OCI-LY7 (cell line): ENCODE data around the gene UHRF1. TPM values are rescaled to one million over a fixed set of nuclear protein-coding genes. Genes with fewer than 3 reads are reported as not detected.

Source experiments
- BruUV-seq: library from RNA; stranded (reverse); fragments of 400-500 nt; replicated peaks from 2 replicates; lab custom pipeline; 2021; lab: Mats Ljungman, UMichigan
- CTCF ChIA-PET: fragments of 300-600 bp; sonication (Branson Sonifier 250); formaldehyde crosslinking; loops from one replicate; lab custom pipeline; 2022; ENCODE audit warnings: antibody characterized with exemption; ENCODE audit not compliant: unreplicated experiment; lab: Charles Lee
- POLR2A ChIA-PET: fragments of 300-600 bp; sonication (Branson Sonifier 250); formaldehyde crosslinking; loops from one replicate; lab custom pipeline; 2022; ENCODE audit warnings: antibody characterized with exemption; lab: Charles Lee
- DNase-seq: peaks from one replicate; pipeline ENCODE4 v3.0.0-alpha.2; 2015; ENCODE audit warnings: low spot score
- H2AFZ ChIP-seq: fragments of 200-600 bp; sonication (generic), shearing (Covaris generic); 2 replicates; pipeline ENCODE4 v1.6.1; 2014; ENCODE audit warnings: mild to moderate bottlenecking, antibody characterized with exemption, low read length, moderate library complexity
- H3K27ac ChIP-seq: fragments of 200-600 bp; sonication (generic); 2 replicates; pipeline ENCODE4 v1.5.1; 2014; ENCODE audit warnings: mixed run types, low read depth, mild to moderate bottlenecking, moderate library complexity, low read length, inconsistent platforms; ENCODE audit not compliant: poor library complexity, severe bottlenecking
- H3K36me3 ChIP-seq: fragments of 200-600 bp; sonication (generic); 2 replicates; pipeline ENCODE4 v1.6.1; 2014; ENCODE audit warnings: mild to moderate bottlenecking, antibody characterized with exemption, low read length, moderate library complexity, mixed read lengths; ENCODE audit not compliant: insufficient read depth
- H3K4me1 ChIP-seq: fragments of 200-600 bp; sonication (generic); 2 replicates; pipeline ENCODE4 v1.5.1; 2014; ENCODE audit warnings: mild to moderate bottlenecking, low read length; ENCODE audit not compliant: insufficient read depth, poor library complexity, severe bottlenecking
- H3K4me2 ChIP-seq: fragments of 200-600 bp; sonication (generic); 2 replicates; pipeline ENCODE4 v1.6.1; 2014; ENCODE audit warnings: mild to moderate bottlenecking, low read length
- H3K4me3 ChIP-seq: fragments of 200-600 bp; sonication (generic); 2 replicates; pipeline ENCODE4 v1.5.1; 2014; ENCODE audit warnings: mild to moderate bottlenecking, low read depth, low read length; ENCODE audit not compliant: poor library complexity, severe bottlenecking
- H3K79me2 ChIP-seq: fragments of 200-600 bp; sonication (generic); 2 replicates; pipeline ENCODE4 v1.6.1; 2016; ENCODE audit warnings: low read depth, mild to moderate bottlenecking, low read length, moderate library complexity, mixed read lengths; ENCODE audit not compliant: insufficient read depth
- H3K9me2 ChIP-seq: fragments of 200-600 bp; sonication (generic); 2 replicates; pipeline ENCODE4 v1.6.1; 2016; ENCODE audit warnings: mild to moderate bottlenecking, low read length, mixed read lengths; ENCODE audit not compliant: insufficient read depth
- H3K9me3 ChIP-seq: fragments of 200-600 bp; sonication (generic); 2 replicates; pipeline ENCODE4 v1.6.1; 2014; ENCODE audit warnings: mild to moderate bottlenecking, mixed run types, low read length, mixed read lengths
- H4K20me1 ChIP-seq: fragments of 200-600 bp; sonication (generic); 2 replicates; pipeline ENCODE4 v1.6.1; 2014; ENCODE audit warnings: mild to moderate bottlenecking, antibody characterized with exemption, low read length, moderate library complexity, mixed read lengths; ENCODE audit not compliant: insufficient read depth
- EZH2phosphoT487 ChIP-seq: fragments of 200-600 bp; sonication (generic); IDR thresholded peaks from 2 replicates; pipeline ENCODE4 v1.6.1; 2018; ENCODE audit warnings: low read depth, borderline replicate concordance, mild to moderate bottlenecking, mixed run types, antibody characterized with exemption, low read length, moderate library complexity, mixed read lengths
- intact Hi-C: fragments of 100-400 bp; cut with micrococcal nuclease; formaldehyde crosslinking; loops from one replicate; pipeline ENCODE4 v1.10.0; 2022; ENCODE audit not compliant: unreplicated experiment
- total RNA-seq, 2 experiments: library from RNA; depleted of rRNA in 1 of 2; stranded (reverse); fragments of >200 nt in 1 of 2; shearing (Covaris generic) in 1 of 2; gene quantifications; 2 replicates each; pipeline ENCODE4 v1.2.3, GENCODE V29; 2014 to 2022
- TF ChIP-seq, protein P1 (sequence below): fragments of 200-600 bp; sonication (generic); conservative IDR thresholded peaks from 2 replicates; pipeline ENCODE4 v1.5.1; 2014; ENCODE audit warnings: mild to moderate bottlenecking, antibody characterized with exemption, low read length, moderate library complexity, mixed read lengths

Gene UHRF1
- total RNA-seq, 2 experiments from 2014 or later: 141 to 186 TPM

DNA sequence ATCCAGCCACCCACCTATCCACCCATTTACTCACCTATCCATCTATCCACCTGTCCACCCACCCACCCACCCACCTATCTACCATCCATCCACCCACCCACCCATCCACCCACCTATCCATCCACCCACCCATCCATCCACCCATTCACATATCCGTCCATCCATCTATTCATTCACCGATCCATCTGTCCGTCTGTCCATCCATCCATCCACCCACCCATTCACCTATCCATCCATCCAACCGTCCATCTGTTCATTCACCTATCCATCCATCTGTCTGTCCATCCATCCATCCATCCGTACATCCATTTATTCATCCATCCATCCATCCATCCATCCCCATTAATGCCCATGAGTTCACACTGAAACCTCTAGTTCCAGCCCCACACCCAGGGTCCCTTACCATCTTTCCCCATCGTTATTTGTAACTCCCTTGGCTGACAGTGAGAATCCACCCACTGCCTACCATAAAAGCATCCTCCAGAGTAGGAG lies 90.9 kb downstream of the UHRF1 start:
- Histone ChIP-seq H3K36me3 (no peaks in the 10 kb centered on the region), H3K4me3 (no peak overlapping the region), H2AFZ (no peak overlapping the region), H3K4me1 (no peaks in the 10 kb centered on the region), H3K79me2 (no peaks in the 10 kb centered on the region), H4K20me1 (no peaks in the 10 kb centered on the region), H3K27ac (no peak overlapping the region), H3K4me2 (no peak overlapping the region), H3K9me2 (no peaks in the 10 kb centered on the region), H3K9me3 (no peaks in the 10 kb centered on the region)
- TF ChIP-seq, protein P1, sequence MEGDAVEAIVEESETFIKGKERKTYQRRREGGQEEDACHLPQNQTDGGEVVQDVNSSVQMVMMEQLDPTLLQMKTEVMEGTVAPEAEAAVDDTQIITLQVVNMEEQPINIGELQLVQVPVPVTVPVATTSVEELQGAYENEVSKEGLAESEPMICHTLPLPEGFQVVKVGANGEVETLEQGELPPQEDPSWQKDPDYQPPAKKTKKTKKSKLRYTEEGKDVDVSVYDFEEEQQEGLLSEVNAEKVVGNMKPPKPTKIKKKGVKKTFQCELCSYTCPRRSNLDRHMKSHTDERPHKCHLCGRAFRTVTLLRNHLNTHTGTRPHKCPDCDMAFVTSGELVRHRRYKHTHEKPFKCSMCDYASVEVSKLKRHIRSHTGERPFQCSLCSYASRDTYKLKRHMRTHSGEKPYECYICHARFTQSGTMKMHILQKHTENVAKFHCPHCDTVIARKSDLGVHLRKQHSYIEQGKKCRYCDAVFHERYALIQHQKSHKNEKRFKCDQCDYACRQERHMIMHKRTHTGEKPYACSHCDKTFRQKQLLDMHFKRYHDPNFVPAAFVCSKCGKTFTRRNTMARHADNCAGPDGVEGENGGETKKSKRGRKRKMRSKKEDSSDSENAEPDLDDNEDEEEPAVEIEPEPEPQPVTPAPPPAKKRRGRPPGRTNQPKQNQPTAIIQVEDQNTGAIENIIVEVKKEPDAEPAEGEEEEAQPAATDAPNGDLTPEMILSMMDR: no peak
- no peak for TF ChIP-seq EZH2phosphoT487
- DNase-seq: no peak
- ChIA-PET CTCF (no interaction called here), POLR2A (no interaction called here)
- intact Hi-C loops: no loop called here
- no TSS peak for BruUV-seq

- intact Hi-C loops: loop anchor here (1.0 kb wide), 1 partner anchor 30 kb away; no protein-coding TSS in a partner anchor
- Histone ChIP-seq H3K9me2 (no peaks in the 10 kb centered on the region), H3K79me2 (no peaks in the 10 kb centered on the region), H3K27ac (no peak overlapping the region), H3K4me1 (no peaks in the 10 kb centered on the region), H3K9me3 (no peaks in the 10 kb centered on the region), H3K36me3 (no peaks in the 10 kb centered on the region), H4K20me1 (no peaks in the 10 kb centered on the region), H2AFZ (no peak overlapping the region), H3K4me2 (no peak overlapping the region), H3K4me3 (no peak overlapping the region)
- no peak for TF ChIP-seq EZH2phosphoT487
- TF ChIP-seq, protein P1: peak; percentile 90
- peak; percentile 55 for DNase-seq
- no TSS peak for BruUV-seq
- POLR2A ChIA-PET: no interaction called here
- CTCF ChIA-PET: interaction anchor here (1.0 kb wide), 1 partner anchor 14 kb away, joined by 4 read pairs; no protein-coding TSS in a partner anchor
Measured at GRCh38 chr19:5001615-5002014, 92.3 kb downstream of the UHRF1 start.

DNA sequence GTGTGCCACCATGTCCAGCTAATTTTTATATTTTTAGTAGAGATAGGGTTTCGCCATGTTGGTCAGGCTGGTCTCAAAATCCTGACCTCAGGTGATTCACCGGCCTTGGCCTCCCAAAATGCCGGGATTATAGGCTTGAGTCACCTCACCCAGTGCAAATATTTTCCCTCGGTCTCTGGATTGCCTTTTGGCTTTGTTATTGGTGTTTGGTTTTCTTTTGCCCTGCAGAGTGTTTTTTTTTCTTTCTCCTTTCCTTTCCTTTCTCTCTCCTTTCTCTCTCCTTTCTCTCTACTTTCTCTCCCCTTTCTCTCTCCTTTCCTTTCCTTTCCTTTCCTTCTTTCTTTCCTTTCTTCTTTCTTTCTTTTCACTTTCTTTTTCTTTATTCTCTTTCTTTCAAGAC lies 92.8 kb downstream of the UHRF1 start:
- no peaks in the 10 kb centered on the region for H3K9me3 ChIP-seq
- no peak for DNase-seq
- TF ChIP-seq, protein P1: no peak
- no peak for TF ChIP-seq EZH2phosphoT487
- no peaks in the 10 kb centered on the region for H4K20me1 ChIP-seq
- no peaks in the 10 kb centered on the region for H3K9me2 ChIP-seq
- no TSS peak for BruUV-seq
- no peak overlapping the region for H2AFZ ChIP-seq
- H3K4me3 ChIP-seq: no peak overlapping the region
- no peaks in the 10 kb centered on the region for H3K79me2 ChIP-seq
- no peaks in the 10 kb centered on the region for H3K36me3 ChIP-seq
- no peak overlapping the region for H3K27ac ChIP-seq
- intact Hi-C loops: no loop called here
- POLR2A ChIA-PET: no interaction called here
- no peaks in the 10 kb centered on the region for H3K4me1 ChIP-seq
- H3K4me2 ChIP-seq: no peak overlapping the region
- CTCF ChIA-PET: interaction anchor here (1.0 kb wide), 1 partner anchor 13 kb away, joined by 4 read pairs; no protein-coding TSS in a partner anchor
